ENCODE measurements around the gene ANLN.

DNA sequence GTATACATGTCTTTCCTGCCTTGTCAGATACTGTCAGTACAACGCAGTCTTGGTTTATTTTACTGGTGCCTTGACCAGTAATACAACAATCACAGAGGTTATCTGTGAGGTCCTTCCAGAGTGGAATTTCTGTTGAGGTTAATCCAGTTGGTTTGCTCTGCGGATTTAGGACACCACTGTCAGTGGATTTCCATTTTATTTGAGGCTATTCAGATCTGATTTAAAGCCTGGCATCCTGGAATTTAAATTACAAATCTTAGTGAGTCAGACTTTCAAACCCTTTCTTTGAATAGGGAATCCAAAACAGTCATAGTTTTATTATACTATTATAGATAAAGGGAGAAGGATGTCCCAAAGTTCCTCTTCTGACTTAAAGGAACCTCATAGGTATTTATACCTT, 40.5 kb downstream of the ANLN start:
- TF ChIP-seq POLR2A (IDR thresholded peaks at IDR 0.05; ENCODE audit: low read depth, low read length) (no peak), POLR2AphosphoS5 (IDR thresholded peaks at IDR 0.05; ENCODE audit: insufficient read depth, low read depth, low read length) (no peak), JUN (IDR thresholded peaks at IDR 0.05; ENCODE audit: borderline replicate concordance, insufficient read depth, insufficient read length, low read depth) (no peak)
- TF ChIP-seq, protein P1, sequence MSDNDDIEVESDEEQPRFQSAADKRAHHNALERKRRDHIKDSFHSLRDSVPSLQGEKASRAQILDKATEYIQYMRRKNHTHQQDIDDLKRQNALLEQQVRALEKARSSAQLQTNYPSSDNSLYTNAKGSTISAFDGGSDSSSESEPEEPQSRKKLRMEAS (IDR thresholded peaks at IDR 0.05; ENCODE audit: insufficient read depth, insufficient read length) = no peak
- TF ChIP-seq, protein P2, sequence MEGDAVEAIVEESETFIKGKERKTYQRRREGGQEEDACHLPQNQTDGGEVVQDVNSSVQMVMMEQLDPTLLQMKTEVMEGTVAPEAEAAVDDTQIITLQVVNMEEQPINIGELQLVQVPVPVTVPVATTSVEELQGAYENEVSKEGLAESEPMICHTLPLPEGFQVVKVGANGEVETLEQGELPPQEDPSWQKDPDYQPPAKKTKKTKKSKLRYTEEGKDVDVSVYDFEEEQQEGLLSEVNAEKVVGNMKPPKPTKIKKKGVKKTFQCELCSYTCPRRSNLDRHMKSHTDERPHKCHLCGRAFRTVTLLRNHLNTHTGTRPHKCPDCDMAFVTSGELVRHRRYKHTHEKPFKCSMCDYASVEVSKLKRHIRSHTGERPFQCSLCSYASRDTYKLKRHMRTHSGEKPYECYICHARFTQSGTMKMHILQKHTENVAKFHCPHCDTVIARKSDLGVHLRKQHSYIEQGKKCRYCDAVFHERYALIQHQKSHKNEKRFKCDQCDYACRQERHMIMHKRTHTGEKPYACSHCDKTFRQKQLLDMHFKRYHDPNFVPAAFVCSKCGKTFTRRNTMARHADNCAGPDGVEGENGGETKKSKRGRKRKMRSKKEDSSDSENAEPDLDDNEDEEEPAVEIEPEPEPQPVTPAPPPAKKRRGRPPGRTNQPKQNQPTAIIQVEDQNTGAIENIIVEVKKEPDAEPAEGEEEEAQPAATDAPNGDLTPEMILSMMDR (IDR thresholded peaks at IDR 0.05; ENCODE audit: extremely low read depth in 1 of 2, insufficient read depth in 1 of 2, low read depth in 1 of 2, low read length in 2 of 2) = no peak

Measured in endothelial cell of umbilical vein (primary cell).